GM12878 (cell line): ENCODE results near the gene RPL32. TPM values are rescaled to one million over a fixed set of nuclear protein-coding genes. Genes with fewer than 3 reads are reported as not detected.
"Not testable (repeated sequence)": the region's sequence is repeated elsewhere in the genome, so short reads cannot be mapped to it uniquely, and the experiment has no call there.

ENCODE experiments used
- ATAC-seq: fragments of 200-7000 bp; cut with Tn5 transposase; 3 replicates; pipeline ENCODE4 v1.9.1; 2020; ENCODE audit warnings: mild to moderate bottlenecking, moderate library complexity
- BruUV-seq: library from RNA; stranded (reverse); fragments of 400-500 nt; replicated peaks from 2 replicates; lab custom pipeline; 2021; lab: Mats Ljungman, UMichigan
- CTCF ChIA-PET: fragments of 300-600 bp; sonication (Branson Sonifier 250); formaldehyde crosslinking; extraction: SDS; loops from one replicate; lab custom pipeline; 2021; ENCODE audit warnings: inconsistent platforms; lab: Yijun Ruan, JAX
- POLR2A ChIA-PET: fragments of 350-600 bp; formaldehyde crosslinking; extraction: SDS; loops from one replicate; lab custom pipeline; 2021; ENCODE audit warnings: inconsistent platforms; lab: Charles Lee
- RAD21 ChIA-PET: fragments of 300-600 bp; sonication (Branson Sonifier 250); formaldehyde crosslinking; loops from one replicate; lab custom pipeline; 2023; ENCODE audit warnings: antibody characterized with exemption; ENCODE audit not compliant: unreplicated experiment; lab: Charles Lee
- SMC1A ChIA-PET: fragments of 300-600 bp; sonication (Branson Sonifier 250); formaldehyde crosslinking; loops from one replicate; lab custom pipeline; 2023; ENCODE audit not compliant: unreplicated experiment, uncharacterized antibody; lab: Charles Lee
- DNase-seq: peaks from one replicate; pipeline ENCODE4 v3.0.0-alpha.2; 2011; ENCODE audit warnings: low read depth, low spot score
- FAIRE-seq: peaks from 3 replicates; lab custom pipeline; 2011; peaks lifted over from hg19 to GRCh38; lab: Jason Lieb, UNC
- H2AFZ ChIP-seq: 2 replicates; pipeline ENCODE4 v1.6.0; 2011; ENCODE audit warnings: low read depth, low read length, control low read depth; ENCODE audit not compliant: control insufficient read depth
- H3K27ac ChIP-seq: 2 replicates; pipeline ENCODE4 v1.5.1; 2011; ENCODE audit warnings: control low read depth; ENCODE audit not compliant: control insufficient read depth, insufficient read depth
- H3K27me3 ChIP-seq, 2 experiments: replicated peaks in 1 of 2; 2 replicates each; pipeline versions ENCODE4 v1.6.0 to v1.6.1; 2011; ENCODE audit warnings: low read length in 1 of 2; ENCODE audit not compliant: control insufficient read depth in 2 of 2, insufficient read depth in 2 of 2
- H3K36me3 ChIP-seq, 2 experiments: 2 replicates each; pipeline ENCODE4 v1.5.1; 2011; ENCODE audit warnings: low read length in 1 of 2; ENCODE audit not compliant: control insufficient read depth in 2 of 2, insufficient read depth in 2 of 2
- H3K4me1 ChIP-seq: 2 replicates; pipeline ENCODE4 v1.6.1; 2011; ENCODE audit warnings: mild to moderate bottlenecking, low read length, moderate library complexity, mixed read lengths; ENCODE audit not compliant: control insufficient read depth, insufficient read depth
- H3K4me2 ChIP-seq: 2 replicates; pipeline ENCODE4 v1.6.0; 2011; ENCODE audit warnings: control low read depth; ENCODE audit not compliant: control insufficient read depth, insufficient read depth
- H3K4me3 ChIP-seq: fragments of 200-600 bp; sonication (generic); 2 replicates; pipeline ENCODE4 v1.5.1; 2016
- H3K79me2 ChIP-seq: 2 replicates; pipeline ENCODE4 v1.6.0; 2011; ENCODE audit warnings: low read length; ENCODE audit not compliant: control insufficient read depth, insufficient read depth
- H3K9ac ChIP-seq: 2 replicates; pipeline ENCODE4 v1.8.0; 2011; ENCODE audit warnings: low read length, control low read depth, mixed read lengths; ENCODE audit not compliant: control insufficient read depth, insufficient read depth
- H3K9me3 ChIP-seq: replicated peaks from 3 replicates; pipeline ENCODE4 v1.5.1; 2011; ENCODE audit warnings: mild to moderate bottlenecking, low read length; ENCODE audit not compliant: control insufficient read depth, insufficient read depth
- H4K20me1 ChIP-seq: 2 replicates; pipeline ENCODE4 v1.6.0; 2011; ENCODE audit not compliant: control insufficient read depth, insufficient read depth
- CTCF ChIP-seq, 3 experiments: IDR thresholded peaks in 2 of 3; conservative IDR thresholded peaks in 1 of 3; 2 replicates each; pipeline ENCODE4 v1.5.1; 2011; ENCODE audit warnings: low read depth in 3 of 3, low read length in 3 of 3, mild to moderate bottlenecking in 3 of 3, control low read depth in 2 of 3, moderate library complexity in 2 of 3, inconsistent platforms in 1 of 3, mixed read lengths in 1 of 3; ENCODE audit not compliant: control insufficient read depth in 2 of 3, insufficient read depth in 1 of 3; ENCODE audit errors: extremely low read depth in 1 of 3
- ETV6 ChIP-seq, 2 experiments: fragments of 450-650 bp in 1 of 2; IDR thresholded peaks in 1 of 2; conservative IDR thresholded peaks in 1 of 2; 2 replicates each; pipeline ENCODE4 v1.6.1; 2014; ENCODE audit warnings: antibody characterized with exemption in 1 of 2, borderline replicate concordance in 1 of 2, low read depth in 1 of 2, mild to moderate bottlenecking in 1 of 2, moderate library complexity in 1 of 2
- RUNX3 ChIP-seq: IDR thresholded peaks from 2 replicates; pipeline ENCODE4 v1.6.1; 2012; ENCODE audit warnings: low read length, inconsistent platforms
- SPI1 ChIP-seq: IDR thresholded peaks from 2 replicates; pipeline ENCODE4 v1.6.1; 2011; ENCODE audit warnings: low read depth, mild to moderate bottlenecking, low read length, moderate library complexity, borderline replicate concordance; ENCODE audit not compliant: insufficient read depth
- YY1 ChIP-seq: IDR thresholded peaks from 2 replicates; pipeline ENCODE4 v1.6.1; 2011; ENCODE audit warnings: low read depth, mild to moderate bottlenecking, low read length
- ZBTB33 ChIP-seq: fragments of 450-650 bp; IDR thresholded peaks from 2 replicates; pipeline ENCODE4 v1.6.1; 2017; ENCODE audit warnings: mild to moderate bottlenecking
- WGBS: methylation state at CpG from one replicate; pipeline ENCODE4 v1.1.6; 2016; ENCODE audit warnings: low lambda C conversion rate; ENCODE audit not compliant: insufficient replicate concordance, insufficient coverage; ENCODE audit errors: missing lambda C conversion rate; 5-methylcytosine and 5-hydroxymethylcytosine counted together
- in situ Hi-C: fragments of 300-500 bp; cut with MboI; formaldehyde crosslinking; loops from 9 replicates; pipeline ENCODE4 v1.14.3; 2018; ENCODE audit warnings: mixed read lengths
- intact Hi-C: fragments of 100-400 bp; cut with micrococcal nuclease; formaldehyde crosslinking; loops from one replicate; pipeline ENCODE4 v1.14.2; 2022; ENCODE audit not compliant: unreplicated experiment
- polyA plus RNA-seq, 11 experiments: library from polyadenylated mRNA; depleted of rRNA in 4 of 11; unstranded in 6 of 11; stranded (reverse) in 5 of 11; fragments of >200 nt; fragmentation: Nextera tagmentation in 4 of 11; fragmentation: Illumina TruSeq in 1 of 11; extraction: Ambion mirVana in 4 of 11; extraction: Trizol in 1 of 11; gene quantifications; 1 replicate in 1 of 11; 2 replicates in 10 of 11; pipeline versions ENCODE4 v1.2.1 to v1.2.3, GENCODE V29; 2011 to 2016; ENCODE audit warnings: inconsistent platforms in 2 of 11, missing spikeins in 2 of 11, low read depth in 1 of 11
- total RNA-seq, 4 experiments: library from RNA; depleted of rRNA in 3 of 4; stranded (reverse); fragments of >200 nt in 3 of 4; fragmentation: Illumina TruSeq in 1 of 4; extraction: Trizol in 1 of 4; gene quantifications; 2 replicates each; pipeline versions ENCODE4 v1.2.1 to v1.2.3, GENCODE V29; 2013 to 2021

RPL32 gene
- total and polyA plus RNA-seq, 10 of the 15 experiments (the other 5 are each of a cell fraction or from before 2014, with no cell fraction given) = 1,533 to 5,147 (median 3,350) TPM

- Histone ChIP-seq H3K4me1 (peaks cover 34% of the 10 kb centered on the region), H3K27ac (0 out of 2 replicates have a peak overlapping the region, but pooled peaks have one; percentile 50), H3K4me2 (0 out of 2 replicates have a peak overlapping the region, but pooled peaks have one; percentile 44)
- 0 out of 2 replicates have a peak, but pooled peaks have one; percentile 10 for TF ChIP-seq RUNX3
- TF ChIP-seq YY1 = peak; percentile 73
- TF ChIP-seq CTCF (IDR thresholded peaks at IDR 0.05 in 2 of 3, conservative IDR thresholded peaks at IDR 0.05 in 1 of 3; ENCODE audit: control insufficient read depth in 2 of 3, extremely low read depth in 1 of 3, insufficient read depth in 1 of 3, low read depth in 3 of 3, low read length in 3 of 3) = peak in 2 of 3 experiments; percentile 5 to 25; a peak in 1 of 6 replicates
- TF ChIP-seq SPI1 = peak; percentile 31; the same call in 1 of the 2 replicates
- TF ChIP-seq ETV6 (conservative IDR thresholded peaks at IDR 0.05 in 1 of 2, IDR thresholded peaks at IDR 0.05 in 1 of 2; ENCODE audit: borderline replicate concordance in 1 of 2, low read depth in 1 of 2) = peak in 1 of 2 experiments; percentile 20; a peak in 1 of 4 replicates
- peak; percentile 33; the same call in 1 of the 2 replicates for TF ChIP-seq ZBTB33
- H3K9ac ChIP-seq, POLR2A ChIA-PET, in situ Hi-C loops, H4K20me1 ChIP-seq, H3K79me2 ChIP-seq, H2AFZ ChIP-seq, intact Hi-C loops, SMC1A ChIA-PET, BruUV-seq, DNase-seq, H3K36me3 ChIP-seq, H3K9me3 ChIP-seq, CTCF ChIA-PET, FAIRE-seq, H3K27me3 ChIP-seq, H3K4me3 ChIP-seq: not testable (repeated sequence)
- 27% methylated on average over 10 of the region's 12 CpGs for WGBS
- RAD21 ChIA-PET = interaction anchor here (0.8 kb wide), 1 partner anchor 10 kb away, joined by 3 read pairs; no protein-coding TSS in a partner anchor
- peak; percentile 71 for ATAC-seq
Measured at GRCh38 chr3:12881858-12882257, 40.5 kb upstream of the RPL32 start.
